Endothelial cell (in vitro differentiated cells): ENCODE results near the gene SHANK1. TPM values are rescaled to one million over a fixed set of nuclear protein-coding genes. Genes with fewer than 3 reads are reported as not detected.

Source experiments
- DNase-seq: peaks from one replicate; pipeline ENCODE4 v3.0.0; 2021; ENCODE audit warnings: low spot score
- H3K27ac Mint-ChIP-seq: one replicate; pipeline ENCODE4 v1.8.0; 2021; ENCODE audit warnings: mixed read lengths, inconsistent platforms; ENCODE audit not compliant: unreplicated experiment
- H3K27me3 Mint-ChIP-seq: one replicate; pipeline ENCODE4 v1.8.0; 2021; ENCODE audit warnings: mild to moderate bottlenecking, moderate library complexity, mixed read lengths, inconsistent platforms; ENCODE audit not compliant: unreplicated experiment
- H3K36me3 Mint-ChIP-seq: one replicate; pipeline ENCODE4 v1.8.0; 2021; ENCODE audit warnings: mild to moderate bottlenecking, low read depth, mixed read lengths, inconsistent platforms; ENCODE audit not compliant: unreplicated experiment
- H3K4me1 Mint-ChIP-seq: one replicate; pipeline ENCODE4 v1.8.0; 2021; ENCODE audit warnings: mild to moderate bottlenecking, mixed read lengths, inconsistent platforms; ENCODE audit not compliant: unreplicated experiment
- H3K4me3 Mint-ChIP-seq: one replicate; pipeline ENCODE4 v1.8.0; 2021; ENCODE audit warnings: mild to moderate bottlenecking, mixed read lengths, inconsistent platforms; ENCODE audit not compliant: unreplicated experiment
- H3K9me3 Mint-ChIP-seq: one replicate; pipeline ENCODE4 v1.8.0; 2021; ENCODE audit warnings: mixed read lengths, inconsistent platforms; ENCODE audit not compliant: unreplicated experiment
- total RNA-seq: library from RNA; stranded (reverse); fragmentation: NEBNext Ultra II Directional; extraction: Animal tissue kit (Norgen Biotek cat#: 25700); gene quantifications from one replicate; pipeline ENCODE4 v1.2.1, GENCODE V29; 2021; ENCODE audit not compliant: unreplicated experiment
- TF ChIP-seq, protein P1 (sequence below): fragments of 200-600 bp; sonication (generic); IDR thresholded peaks from one replicate; pipeline ENCODE4 v1.5.0; 2021; ENCODE audit warnings: antibody characterized with exemption; ENCODE audit not compliant: unreplicated experiment

Gene SHANK1
- total RNA-seq, 1 donor from 2014 or later: 6.5 TPM

DNA sequence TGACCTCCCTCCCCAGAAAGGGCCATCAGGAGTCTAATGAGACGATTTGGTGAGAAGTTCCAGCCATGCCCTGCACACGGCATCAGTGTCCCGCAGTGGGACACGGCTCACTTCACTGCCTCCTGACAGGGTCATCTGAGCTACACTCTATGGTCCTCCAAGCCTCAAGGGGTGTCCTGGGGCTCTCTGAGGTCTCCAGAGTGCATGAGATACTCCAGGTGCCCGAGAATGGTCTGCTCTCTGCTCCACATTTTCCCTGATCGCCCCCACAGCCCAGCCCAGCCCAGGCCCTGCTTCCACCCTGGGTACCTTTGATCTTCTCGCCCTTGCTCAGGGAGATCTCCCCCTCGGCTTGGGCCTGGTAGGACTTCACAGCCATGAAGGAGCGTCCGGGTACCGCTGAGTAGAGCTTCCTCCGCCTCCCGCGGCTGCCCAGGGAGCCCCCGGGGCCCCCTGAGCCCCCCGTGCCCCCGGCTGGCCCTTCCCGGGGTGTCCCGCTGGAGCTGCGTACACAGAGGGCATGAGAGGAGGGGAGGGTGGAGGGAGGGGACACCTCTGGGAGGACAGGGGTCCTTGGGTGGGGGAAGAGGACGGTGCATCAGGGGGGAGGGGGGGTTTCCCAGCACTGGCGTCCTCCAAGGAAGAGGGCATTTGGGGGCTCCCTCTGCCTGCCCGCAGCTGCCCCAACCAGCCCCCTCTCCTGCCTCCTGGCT is 17.3 kb downstream of the SHANK1 start:
- H3K27me3 Mint-ChIP-seq: peaks cover 17% of the 10 kb centered on the region
- no peak for DNase-seq
- H3K4me1 Mint-ChIP-seq: no peaks in the 10 kb centered on the region
- TF ChIP-seq, protein P1, sequence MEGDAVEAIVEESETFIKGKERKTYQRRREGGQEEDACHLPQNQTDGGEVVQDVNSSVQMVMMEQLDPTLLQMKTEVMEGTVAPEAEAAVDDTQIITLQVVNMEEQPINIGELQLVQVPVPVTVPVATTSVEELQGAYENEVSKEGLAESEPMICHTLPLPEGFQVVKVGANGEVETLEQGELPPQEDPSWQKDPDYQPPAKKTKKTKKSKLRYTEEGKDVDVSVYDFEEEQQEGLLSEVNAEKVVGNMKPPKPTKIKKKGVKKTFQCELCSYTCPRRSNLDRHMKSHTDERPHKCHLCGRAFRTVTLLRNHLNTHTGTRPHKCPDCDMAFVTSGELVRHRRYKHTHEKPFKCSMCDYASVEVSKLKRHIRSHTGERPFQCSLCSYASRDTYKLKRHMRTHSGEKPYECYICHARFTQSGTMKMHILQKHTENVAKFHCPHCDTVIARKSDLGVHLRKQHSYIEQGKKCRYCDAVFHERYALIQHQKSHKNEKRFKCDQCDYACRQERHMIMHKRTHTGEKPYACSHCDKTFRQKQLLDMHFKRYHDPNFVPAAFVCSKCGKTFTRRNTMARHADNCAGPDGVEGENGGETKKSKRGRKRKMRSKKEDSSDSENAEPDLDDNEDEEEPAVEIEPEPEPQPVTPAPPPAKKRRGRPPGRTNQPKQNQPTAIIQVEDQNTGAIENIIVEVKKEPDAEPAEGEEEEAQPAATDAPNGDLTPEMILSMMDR: no peak
- peaks cover 36% of the 10 kb centered on the region for H3K9me3 Mint-ChIP-seq
- no peak overlapping the region for H3K27ac Mint-ChIP-seq
- H3K36me3 Mint-ChIP-seq: peaks cover 16% of the 10 kb centered on the region
- no peak overlapping the region for H3K4me3 Mint-ChIP-seq

GRCh38 chr19:50701367-50701985 is 18.1 kb downstream of the SHANK1 start:
- H3K9me3 Mint-ChIP-seq: peaks cover 31% of the 10 kb centered on the region

DNA sequence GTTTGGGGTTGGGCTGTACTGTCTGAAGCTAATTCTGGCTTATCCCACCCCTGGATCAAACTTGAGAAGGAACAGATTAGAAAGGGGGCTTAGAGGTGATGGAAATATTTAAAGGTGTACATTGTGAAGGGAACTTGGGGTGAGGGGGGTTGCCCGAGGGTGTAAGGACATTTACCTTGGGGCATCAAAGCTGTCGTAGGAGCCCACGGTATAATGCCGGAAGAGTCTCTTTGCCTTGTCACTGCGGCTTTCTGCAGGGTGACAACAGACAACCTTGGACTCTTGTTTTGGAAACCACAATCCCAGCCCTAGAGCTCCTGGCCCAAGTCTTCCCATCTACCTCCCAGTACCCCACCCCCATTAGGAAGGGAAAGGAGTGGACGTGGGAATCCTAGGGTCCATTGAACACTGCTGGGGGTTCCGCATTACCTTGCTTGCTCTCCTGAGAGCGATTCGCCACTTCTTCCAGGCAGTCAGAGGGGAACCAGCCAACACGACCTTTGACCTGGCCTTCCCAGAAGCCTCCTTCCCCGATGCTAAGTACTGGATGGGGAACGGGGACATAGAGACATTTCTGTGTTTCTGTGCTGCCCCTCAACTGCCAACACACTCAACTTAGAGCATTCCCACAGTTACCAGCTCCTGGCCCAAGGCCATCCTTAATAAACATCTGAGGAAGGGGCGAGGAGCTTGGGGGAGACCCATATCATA is 22.0 kb downstream of the SHANK1 start:
- H3K9me3 Mint-ChIP-seq: peaks cover 29% of the 10 kb centered on the region
- TF ChIP-seq, protein P1: no peak
- peaks cover 16% of the 10 kb centered on the region for H3K27me3 Mint-ChIP-seq
- DNase-seq: no peak
- H3K4me1 Mint-ChIP-seq: no peaks in the 10 kb centered on the region
- H3K4me3 Mint-ChIP-seq: no peak overlapping the region
- no peak overlapping the region for H3K27ac Mint-ChIP-seq
- H3K36me3 Mint-ChIP-seq: peaks cover 20% of the 10 kb centered on the region

More at GRCh38 chr19:50701367-50701985, 18.1 kb downstream of the SHANK1 start:
- Mint-ChIP-seq H3K4me1 (no peaks in the 10 kb centered on the region), H3K4me3 (no peak overlapping the region), H3K36me3 (peaks cover 13% of the 10 kb centered on the region), H3K27me3 (peaks cover 14% of the 10 kb centered on the region), H3K27ac (no peak overlapping the region)
- TF ChIP-seq, protein P1: no peak
- no peak for DNase-seq

GRCh38 chr19:50696094-50696483 is 23.5 kb downstream of the SHANK1 start:
- Mint-ChIP-seq H3K27ac (no peak overlapping the region), H3K4me3 (no peak overlapping the region), H3K4me1 (no peaks in the 10 kb centered on the region), H3K36me3 (peaks cover 23% of the 10 kb centered on the region), H3K9me3 (peaks cover 33% of the 10 kb centered on the region), H3K27me3 (peaks cover 20% of the 10 kb centered on the region)
- TF ChIP-seq, protein P1: no peak
- DNase-seq: no peak
